Stimulated activated naive CD4-positive, alpha-beta T cell treated with Interleukin-2 at 50 U/mL for 16 hours (primary cell): ENCODE results near the gene CRYBG2.
"Not testable (repeated sequence)": the region's sequence is repeated elsewhere in the genome, so short reads cannot be mapped to it uniquely, and the experiment has no call there.

Experiments used
- DNase-seq: peaks from one replicate; lab custom pipeline; 2025; lab: John Stamatoyannopoulos, UW

The CRYBG2 gene

GRCh38 chr1:26295194-26296138, 58.5 kb downstream of the CRYBG2 start:
- DNase-seq = no peak

- no peak for DNase-seq
These were observed 59.9 kb downstream of the CRYBG2 start for GRCh38 chr1:26293911-26294463.

- not testable (repeated sequence) for DNase-seq
These were observed 61.2 kb downstream of the CRYBG2 start for GRCh38 chr1:26292735-26293134.

GRCh38 chr1:26291939-26292338, 62.0 kb downstream of the CRYBG2 start:
- DNase-seq = no peak

- no peak for DNase-seq
These were observed 62.5 kb downstream of the CRYBG2 start for GRCh38 chr1:26291433-26291832.

- no peak for DNase-seq
These were observed 63.1 kb downstream of the CRYBG2 start for GRCh38 chr1:26290882-26291261.

- no peak for DNase-seq
These were observed 63.6 kb downstream of the CRYBG2 start for GRCh38 chr1:26290122-26290881.

GRCh38 chr1:26289158-26290059, 64.5 kb downstream of the CRYBG2 start:
- DNase-seq = no peak

GRCh38 chr1:26288311-26288941, 65.5 kb downstream of the CRYBG2 start:
- DNase-seq = peak; percentile 79

- DNase-seq = no peak
These were observed 66.1 kb downstream of the CRYBG2 start for GRCh38 chr1:26287811-26288210.

- peak; percentile 43 for DNase-seq
These were observed 66.8 kb downstream of the CRYBG2 start for GRCh38 chr1:26287033-26287711.

- DNase-seq = no peak
These were observed 67.9 kb downstream of the CRYBG2 start for GRCh38 chr1:26286064-26286416.

- DNase-seq = no peak
These were observed 68.4 kb downstream of the CRYBG2 start for GRCh38 chr1:26285366-26286063.

GRCh38 chr1:26284597-26285347, 69.2 kb downstream of the CRYBG2 start:
- peak; percentile 98 for DNase-seq

GRCh38 chr1:26283871-26284596, 69.9 kb downstream of the CRYBG2 start:
- no peak for DNase-seq

GRCh38 chr1:26283279-26283853, 70.6 kb downstream of the CRYBG2 start:
- no peak for DNase-seq

- no peak for DNase-seq
These were observed 71.5 kb downstream of the CRYBG2 start for GRCh38 chr1:26282401-26282918.

GRCh38 chr1:26281971-26282370, 72.0 kb downstream of the CRYBG2 start:
- no peak for DNase-seq
